ENCODE results near the gene ZHX3. TPM values are rescaled to one million over a fixed set of nuclear protein-coding genes. Genes with fewer than 3 reads are reported as not detected.

Gene ZHX3
- total and polyA plus RNA-seq, 10 of the 15 experiments (the other 5 are each of a cell fraction or from before 2014, with no cell fraction given) = 1.3 to 14.0 (median 5.0) TPM

- no peak for TF ChIP-seq KAT2A (conservative IDR thresholded peaks at IDR 0.05; ENCODE audit: control insufficient read depth, low read depth, low read length)
- TF ChIP-seq, protein P1, sequence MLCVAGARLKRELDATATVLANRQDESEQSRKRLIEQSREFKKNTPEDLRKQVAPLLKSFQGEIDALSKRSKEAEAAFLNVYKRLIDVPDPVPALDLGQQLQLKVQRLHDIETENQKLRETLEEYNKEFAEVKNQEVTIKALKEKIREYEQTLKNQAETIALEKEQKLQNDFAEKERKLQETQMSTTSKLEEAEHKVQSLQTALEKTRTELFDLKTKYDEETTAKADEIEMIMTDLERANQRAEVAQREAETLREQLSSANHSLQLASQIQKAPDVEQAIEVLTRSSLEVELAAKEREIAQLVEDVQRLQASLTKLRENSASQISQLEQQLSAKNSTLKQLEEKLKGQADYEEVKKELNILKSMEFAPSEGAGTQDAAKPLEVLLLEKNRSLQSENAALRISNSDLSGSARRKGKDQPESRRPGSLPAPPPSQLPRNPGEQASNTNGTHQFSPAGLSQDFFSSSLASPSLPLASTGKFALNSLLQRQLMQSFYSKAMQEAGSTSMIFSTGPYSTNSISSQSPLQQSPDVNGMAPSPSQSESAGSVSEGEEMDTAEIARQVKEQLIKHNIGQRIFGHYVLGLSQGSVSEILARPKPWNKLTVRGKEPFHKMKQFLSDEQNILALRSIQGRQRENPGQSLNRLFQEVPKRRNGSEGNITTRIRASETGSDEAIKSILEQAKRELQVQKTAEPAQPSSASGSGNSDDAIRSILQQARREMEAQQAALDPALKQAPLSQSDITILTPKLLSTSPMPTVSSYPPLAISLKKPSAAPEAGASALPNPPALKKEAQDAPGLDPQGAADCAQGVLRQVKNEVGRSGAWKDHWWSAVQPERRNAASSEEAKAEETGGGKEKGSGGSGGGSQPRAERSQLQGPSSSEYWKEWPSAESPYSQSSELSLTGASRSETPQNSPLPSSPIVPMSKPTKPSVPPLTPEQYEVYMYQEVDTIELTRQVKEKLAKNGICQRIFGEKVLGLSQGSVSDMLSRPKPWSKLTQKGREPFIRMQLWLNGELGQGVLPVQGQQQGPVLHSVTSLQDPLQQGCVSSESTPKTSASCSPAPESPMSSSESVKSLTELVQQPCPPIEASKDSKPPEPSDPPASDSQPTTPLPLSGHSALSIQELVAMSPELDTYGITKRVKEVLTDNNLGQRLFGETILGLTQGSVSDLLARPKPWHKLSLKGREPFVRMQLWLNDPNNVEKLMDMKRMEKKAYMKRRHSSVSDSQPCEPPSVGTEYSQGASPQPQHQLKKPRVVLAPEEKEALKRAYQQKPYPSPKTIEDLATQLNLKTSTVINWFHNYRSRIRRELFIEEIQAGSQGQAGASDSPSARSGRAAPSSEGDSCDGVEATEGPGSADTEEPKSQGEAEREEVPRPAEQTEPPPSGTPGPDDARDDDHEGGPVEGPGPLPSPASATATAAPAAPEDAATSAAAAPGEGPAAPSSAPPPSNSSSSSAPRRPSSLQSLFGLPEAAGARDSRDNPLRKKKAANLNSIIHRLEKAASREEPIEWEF (IDR thresholded peaks at IDR 0.05; ENCODE audit: insufficient replicate concordance, low read depth, low read length) = no peak
Measured at GRCh38 chr20:41166201-41167117, 151.1 kb downstream of the ZHX3 start (continued).

DNA sequence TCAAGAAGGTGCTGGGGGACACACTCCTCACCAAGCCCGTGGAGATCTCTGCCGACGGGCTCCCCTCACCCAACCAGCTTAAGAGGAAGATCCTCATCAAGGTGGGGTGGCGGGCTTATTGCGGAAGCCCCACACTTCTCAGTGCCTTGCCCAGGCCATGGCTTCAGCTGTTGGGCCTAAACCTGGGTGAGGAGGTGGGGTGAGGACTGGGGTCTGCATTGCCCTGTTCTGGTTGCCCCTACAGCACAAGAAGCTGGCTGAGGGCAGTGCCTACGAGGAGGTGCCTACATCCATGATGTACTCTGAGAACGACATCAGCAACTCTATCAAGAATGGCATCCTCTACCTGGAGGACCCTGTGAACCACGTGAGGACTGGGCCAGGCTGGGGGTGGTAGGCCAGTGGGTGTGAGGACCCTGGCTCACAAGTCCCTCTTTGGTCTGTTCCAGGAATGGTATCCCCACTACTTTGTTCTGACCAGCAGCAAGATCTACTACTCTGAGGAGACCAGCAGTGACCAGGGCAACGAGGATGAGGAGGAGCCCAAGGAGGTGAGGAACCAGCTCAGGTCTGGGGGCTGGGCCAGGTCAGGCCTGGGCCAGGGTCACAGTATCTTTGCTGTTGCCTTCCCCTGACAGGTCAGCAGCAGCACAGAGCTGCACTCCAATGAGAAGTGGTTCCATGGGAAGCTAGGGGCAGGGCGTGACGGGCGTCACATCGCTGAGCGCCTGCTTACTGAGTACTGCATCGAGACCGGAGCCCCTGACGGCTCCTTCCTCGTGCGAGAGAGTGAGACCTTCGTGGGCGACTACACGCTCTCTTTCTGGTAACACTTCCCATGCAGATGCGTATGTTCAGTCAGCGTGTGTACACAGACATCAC, 152.3 kb downstream of the ZHX3 start:
- H3K36me3 ChIP-seq (ENCODE audit: control insufficient read depth in 2 of 2, insufficient read depth in 2 of 2, low read length in 1 of 2) = peaks cover 39 to 73% of the 10 kb centered on the region in 2 experiments
- in situ Hi-C loops (cut with MboI) (no loop called here), intact Hi-C loops (cut with micrococcal nuclease; ENCODE audit: unreplicated experiment) (no loop called here)
- ChIA-PET SMC1A (ENCODE audit: uncharacterized antibody, unreplicated experiment) (no interaction called here), RAD21 (ENCODE audit: unreplicated experiment) (interaction anchor here (2.6 kb wide), 1 partner anchor 8 kb away, joined by 6 read pairs; no protein-coding TSS in a partner anchor), CTCF (no interaction called here), POLR2A (no interaction called here)
- H3K27ac ChIP-seq (ENCODE audit: control insufficient read depth, insufficient read depth) = no peak overlapping the region
- 93% methylated on average over 24 of the region's 24 CpGs for WGBS (ENCODE audit: insufficient coverage, insufficient replicate concordance, low lambda C conversion rate, missing lambda C conversion rate)
- no TSS peak for BruUV-seq (replicated peaks)
- H3K4me1 ChIP-seq (ENCODE audit: control insufficient read depth, insufficient read depth, low read length) = peaks cover 15% of the 10 kb centered on the region
- no peak overlapping the region for H2AFZ ChIP-seq (ENCODE audit: control insufficient read depth, low read depth, low read length)
- ATAC-seq (no peak), DNase-seq (ENCODE audit: low read depth, low spot score) (no peak), FAIRE-seq (no peak)
- H3K79me2 ChIP-seq (ENCODE audit: control insufficient read depth, insufficient read depth, low read length) = no peaks in the 10 kb centered on the region
- H3K9me3 ChIP-seq (replicated peaks; ENCODE audit: control insufficient read depth, insufficient read depth, low read length) = no peaks in the 10 kb centered on the region
- peaks cover 3% of the 10 kb centered on the region for H4K20me1 ChIP-seq (ENCODE audit: control insufficient read depth, insufficient read depth)
- H3K27me3 ChIP-seq (replicated peaks in 1 of 2; ENCODE audit: control insufficient read depth in 2 of 2, insufficient read depth in 2 of 2, low read length in 1 of 2) = no peaks in the 10 kb centered on the region
- no peak overlapping the region for H3K4me2 ChIP-seq (ENCODE audit: control insufficient read depth, insufficient read depth)
- H3K9ac ChIP-seq (ENCODE audit: control insufficient read depth, insufficient read depth, low read length) = no peak overlapping the region
- H3K4me3 ChIP-seq = no peak overlapping the region
- TF ChIP-seq, protein P2, sequence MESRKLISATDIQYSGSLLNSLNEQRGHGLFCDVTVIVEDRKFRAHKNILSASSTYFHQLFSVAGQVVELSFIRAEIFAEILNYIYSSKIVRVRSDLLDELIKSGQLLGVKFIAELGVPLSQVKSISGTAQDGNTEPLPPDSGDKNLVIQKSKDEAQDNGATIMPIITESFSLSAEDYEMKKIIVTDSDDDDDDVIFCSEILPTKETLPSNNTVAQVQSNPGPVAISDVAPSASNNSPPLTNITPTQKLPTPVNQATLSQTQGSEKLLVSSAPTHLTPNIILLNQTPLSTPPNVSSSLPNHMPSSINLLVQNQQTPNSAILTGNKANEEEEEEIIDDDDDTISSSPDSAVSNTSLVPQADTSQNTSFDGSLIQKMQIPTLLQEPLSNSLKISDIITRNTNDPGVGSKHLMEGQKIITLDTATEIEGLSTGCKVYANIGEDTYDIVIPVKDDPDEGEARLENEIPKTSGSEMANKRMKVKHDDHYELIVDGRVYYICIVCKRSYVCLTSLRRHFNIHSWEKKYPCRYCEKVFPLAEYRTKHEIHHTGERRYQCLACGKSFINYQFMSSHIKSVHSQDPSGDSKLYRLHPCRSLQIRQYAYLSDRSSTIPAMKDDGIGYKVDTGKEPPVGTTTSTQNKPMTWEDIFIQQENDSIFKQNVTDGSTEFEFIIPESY (IDR thresholded peaks at IDR 0.05) = no peak
- TF ChIP-seq PAX5 (IDR thresholded peaks at IDR 0.05; ENCODE audit: borderline replicate concordance, low read depth, low read length) (no peak), CEBPB (IDR thresholded peaks at IDR 0.05; ENCODE audit: borderline replicate concordance in 1 of 2, low read depth in 2 of 2, low read length in 2 of 2) (no peak), MTA2 (IDR thresholded peaks at IDR 0.05; ENCODE audit: low read depth) (no peak), BMI1 (IDR thresholded peaks at IDR 0.05; ENCODE audit: borderline replicate concordance) (no peak), SMC3 (IDR thresholded peaks at IDR 0.05; ENCODE audit: borderline replicate concordance, low read length) (no peak), EED (IDR thresholded peaks at IDR 0.05; ENCODE audit: low read depth) (no peak), GATAD2B (conservative IDR thresholded peaks at IDR 0.05; ENCODE audit: low read depth) (no peak), CHD1 (IDR thresholded peaks at IDR 0.05; ENCODE audit: low read depth, low read length) (no peak), FOS (IDR thresholded peaks at IDR 0.05; ENCODE audit: borderline replicate concordance, extremely low read depth, insufficient read length) (no peak)
